ENCODE data around the gene SELENOW. TPM values are rescaled to one million over a fixed set of nuclear protein-coding genes. Genes with fewer than 3 reads are reported as not detected.

The SELENOW gene
- total RNA-seq, 6 experiments from 2014 or later, result 46.4 to 141 (median 83.0) TPM

DNA sequence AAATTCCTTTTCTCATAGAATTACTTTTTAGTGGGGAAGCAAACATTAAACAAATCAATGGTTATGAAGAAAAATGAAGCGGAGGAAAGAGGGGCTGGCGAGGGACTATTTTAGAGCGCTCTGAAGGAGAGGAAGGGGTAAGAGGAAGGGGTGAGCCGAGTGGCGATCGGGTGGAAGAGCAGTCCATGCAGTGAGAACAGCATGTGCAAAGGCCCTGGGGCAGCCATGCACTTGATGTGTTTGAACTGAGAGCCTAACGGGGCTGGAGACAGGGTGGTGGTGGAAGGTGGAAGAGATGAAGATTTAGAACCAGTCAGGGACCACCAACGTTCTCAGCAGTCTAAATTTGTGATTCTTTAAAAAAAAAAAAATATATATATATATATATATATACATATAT, 47.6 kb upstream of the SELENOW start:
- H3K27ac ChIP-seq, result no peak overlapping the region
- peaks cover 0 to 7% (median 2%) of the 10 kb centered on the region in 4 donors for H3K4me1 ChIP-seq
- 87% methylated on average over 7 of the region's 8 CpGs for WGBS (ENCODE audit: insufficient coverage, low coverage, low lambda C conversion rate, missing lambda C conversion rate)
- intact Hi-C loops (cut with DNase I), result no loop called here
- no peak overlapping the region for H3K4me3 ChIP-seq
- H3K27me3 ChIP-seq, result no peaks in the 10 kb centered on the region
- ATAC-seq (no peak), DNase-seq (no peak)
- H3K36me3 ChIP-seq, result no peaks in the 10 kb centered on the region
- TF ChIP-seq, protein P1, sequence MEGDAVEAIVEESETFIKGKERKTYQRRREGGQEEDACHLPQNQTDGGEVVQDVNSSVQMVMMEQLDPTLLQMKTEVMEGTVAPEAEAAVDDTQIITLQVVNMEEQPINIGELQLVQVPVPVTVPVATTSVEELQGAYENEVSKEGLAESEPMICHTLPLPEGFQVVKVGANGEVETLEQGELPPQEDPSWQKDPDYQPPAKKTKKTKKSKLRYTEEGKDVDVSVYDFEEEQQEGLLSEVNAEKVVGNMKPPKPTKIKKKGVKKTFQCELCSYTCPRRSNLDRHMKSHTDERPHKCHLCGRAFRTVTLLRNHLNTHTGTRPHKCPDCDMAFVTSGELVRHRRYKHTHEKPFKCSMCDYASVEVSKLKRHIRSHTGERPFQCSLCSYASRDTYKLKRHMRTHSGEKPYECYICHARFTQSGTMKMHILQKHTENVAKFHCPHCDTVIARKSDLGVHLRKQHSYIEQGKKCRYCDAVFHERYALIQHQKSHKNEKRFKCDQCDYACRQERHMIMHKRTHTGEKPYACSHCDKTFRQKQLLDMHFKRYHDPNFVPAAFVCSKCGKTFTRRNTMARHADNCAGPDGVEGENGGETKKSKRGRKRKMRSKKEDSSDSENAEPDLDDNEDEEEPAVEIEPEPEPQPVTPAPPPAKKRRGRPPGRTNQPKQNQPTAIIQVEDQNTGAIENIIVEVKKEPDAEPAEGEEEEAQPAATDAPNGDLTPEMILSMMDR (IDR thresholded peaks at IDR 0.05), result no peak
- TF ChIP-seq POLR2A (IDR thresholded peaks at IDR 0.05), result no peak
- no peaks in the 10 kb centered on the region for H3K9me3 ChIP-seq

DNA sequence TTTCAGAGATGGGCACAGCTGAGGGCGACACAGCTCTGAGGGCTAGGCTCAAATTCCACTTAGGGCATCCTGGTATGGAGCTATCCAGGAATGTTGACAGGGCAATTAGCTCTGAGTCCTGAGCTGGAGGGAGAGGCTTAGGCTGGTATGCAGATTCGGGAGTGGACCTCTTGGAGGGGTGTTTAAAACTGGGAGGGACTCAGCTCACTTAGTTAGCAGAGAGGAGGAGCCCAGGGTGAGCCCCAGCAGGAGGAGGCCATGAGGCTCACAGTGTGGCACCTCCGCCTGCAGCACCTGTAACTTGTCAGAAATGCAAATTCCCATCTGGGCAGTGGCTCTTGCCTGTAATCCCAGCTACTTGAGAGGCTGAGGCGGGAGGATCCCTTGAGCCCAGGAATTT, 43.4 kb upstream of the SELENOW start:
- TF ChIP-seq, protein P1 (IDR thresholded peaks at IDR 0.05), result no peak
- TF ChIP-seq POLR2A (IDR thresholded peaks at IDR 0.05), result no peak
- H3K27me3 ChIP-seq, result no peaks in the 10 kb centered on the region
- ATAC-seq, result no peak
- peaks cover 0 to under 1% (median 0%) of the 10 kb centered on the region in 4 donors for H3K4me1 ChIP-seq
- DNase-seq, result no peak
- no peak overlapping the region for H3K4me3 ChIP-seq
- WGBS (ENCODE audit: insufficient coverage, low coverage, low lambda C conversion rate, missing lambda C conversion rate), result 70% methylated on average over 2 of the region's 4 CpGs
- H3K9me3 ChIP-seq, result no peaks in the 10 kb centered on the region
- intact Hi-C loops (cut with DNase I), result no loop called here
- no peaks in the 10 kb centered on the region for H3K36me3 ChIP-seq
- no peak overlapping the region for H3K27ac ChIP-seq

DNA sequence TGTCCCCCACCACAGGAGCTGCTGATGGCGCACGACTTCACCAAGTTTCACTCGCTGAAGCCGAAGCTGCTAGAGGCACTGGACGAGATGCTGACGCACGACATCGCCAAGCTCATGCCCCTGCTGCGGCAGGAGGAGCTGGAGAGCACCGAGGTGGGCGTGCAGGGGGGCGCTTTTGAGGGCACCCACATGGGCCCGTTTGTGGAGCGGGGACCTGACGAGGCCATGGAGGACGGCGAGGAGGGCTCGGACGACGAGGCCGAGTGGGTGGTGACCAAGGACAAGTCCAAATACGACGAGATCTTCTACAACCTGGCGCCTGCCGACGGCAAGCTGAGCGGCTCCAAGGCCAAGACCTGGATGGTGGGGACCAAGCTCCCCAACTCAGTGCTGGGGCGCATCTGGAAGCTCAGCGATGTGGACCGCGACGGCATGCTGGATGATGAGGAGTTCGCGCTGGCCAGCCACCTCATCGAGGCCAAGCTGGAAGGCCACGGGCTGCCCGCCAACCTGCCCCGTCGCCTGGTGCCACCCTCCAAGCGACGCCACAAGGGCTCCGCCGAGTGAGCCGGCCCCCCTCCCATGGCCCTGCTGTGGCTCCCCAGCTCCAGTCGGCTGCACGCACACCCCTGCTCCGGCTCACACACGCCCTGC, 37.5 kb upstream of the SELENOW start:
- Histone ChIP-seq H3K36me3 (no peaks in the 10 kb centered on the region), H3K9me3 (no peaks in the 10 kb centered on the region), H3K4me3 (no peak overlapping the region), H3K27me3 (no peaks in the 10 kb centered on the region), H3K27ac (no peak overlapping the region), H3K4me1 (peaks cover 0 to 17% (median 3%) of the 10 kb centered on the region in 4 donors)
- no peak for TF ChIP-seq POLR2A (IDR thresholded peaks at IDR 0.05)
- TF ChIP-seq, protein P1 (IDR thresholded peaks at IDR 0.05), result no peak
- ATAC-seq (no peak), DNase-seq (no peak)
- WGBS (ENCODE audit: insufficient coverage, low coverage, low lambda C conversion rate, missing lambda C conversion rate), result 92% methylated on average over 13 of the region's 48 CpGs
- intact Hi-C loops (cut with DNase I), result no loop called here

DNA sequence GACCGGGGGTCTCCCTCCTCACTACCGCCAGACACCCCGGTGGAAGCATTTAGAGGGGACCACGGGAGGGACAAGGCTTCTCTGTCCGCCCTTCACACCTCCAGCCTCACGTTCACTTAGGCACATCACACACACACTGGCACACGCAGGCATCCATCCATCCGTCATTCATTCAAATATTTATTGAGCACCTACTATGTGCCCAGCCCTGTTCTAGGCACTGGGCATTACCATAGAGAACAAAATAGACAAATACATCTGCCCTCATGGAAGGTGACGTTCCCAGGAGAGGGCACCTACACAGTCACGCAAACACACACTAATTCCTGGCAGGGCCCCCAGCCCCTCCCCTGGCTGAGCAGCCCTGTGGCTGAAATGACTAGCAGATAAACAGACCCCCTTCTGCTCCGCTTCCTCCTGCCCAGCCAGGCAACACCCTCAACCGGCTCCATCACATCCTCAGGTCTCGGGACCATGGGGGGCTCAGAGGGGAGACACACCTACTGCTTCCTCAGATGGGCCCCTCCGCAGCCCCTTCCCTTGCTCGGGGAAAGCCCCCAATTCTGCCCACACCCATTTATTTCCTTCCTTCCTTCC, 36.9 kb upstream of the SELENOW start:
- intact Hi-C loops (cut with DNase I), result no loop called here
- peaks cover 0 to 23% (median 6%) of the 10 kb centered on the region in 4 donors for H3K4me1 ChIP-seq
- no peaks in the 10 kb centered on the region for H3K9me3 ChIP-seq
- H3K27ac ChIP-seq, result no peak overlapping the region
- H3K27me3 ChIP-seq, result no peaks in the 10 kb centered on the region
- WGBS (ENCODE audit: insufficient coverage, low coverage, low lambda C conversion rate, missing lambda C conversion rate), result 68% methylated on average over 5 of the region's 15 CpGs
- ATAC-seq (no peak), DNase-seq (no peak)
- TF ChIP-seq POLR2A (IDR thresholded peaks at IDR 0.05), result no peak
- TF ChIP-seq, protein P1 (IDR thresholded peaks at IDR 0.05), result no peak
- peaks cover 0 to 1% (median 0%) of the 10 kb centered on the region in 4 donors for H3K36me3 ChIP-seq
- no peak overlapping the region for H3K4me3 ChIP-seq
